Neural crest cell (in vitro differentiated cells): ENCODE measurements around the gene RFNG. TPM values are rescaled to one million over a fixed set of nuclear protein-coding genes. Genes with fewer than 3 reads are reported as not detected.

Experiments used
- DNase-seq: peaks from one replicate; pipeline ENCODE4 v3.0.0; 2021; ENCODE audit warnings: low read depth, mixed read lengths, low spot score
- H3K27ac Mint-ChIP-seq: one replicate; pipeline ENCODE4 v1.8.0; 2021; ENCODE audit warnings: mild to moderate bottlenecking, mixed read lengths; ENCODE audit not compliant: unreplicated experiment
- H3K27me3 Mint-ChIP-seq: 2 replicates; pipeline ENCODE4 v1.8.0; 2021; ENCODE audit warnings: low read depth, mild to moderate bottlenecking, mixed read lengths
- H3K36me3 Mint-ChIP-seq: 2 replicates; pipeline ENCODE4 v1.8.0; 2021; ENCODE audit warnings: low read depth, mild to moderate bottlenecking, mixed read lengths
- H3K4me1 Mint-ChIP-seq: 2 replicates; pipeline ENCODE4 v1.8.0; 2021; ENCODE audit warnings: mixed read lengths
- H3K4me3 Mint-ChIP-seq: one replicate; pipeline ENCODE4 v1.8.0; 2021; ENCODE audit warnings: mild to moderate bottlenecking, mixed read lengths
- H3K9me3 Mint-ChIP-seq: 2 replicates; pipeline ENCODE4 v1.8.0; 2021; ENCODE audit warnings: mixed read lengths
- total RNA-seq: library from RNA; stranded (reverse); gene quantifications from 2 replicates; pipeline ENCODE4 v1.2.1, GENCODE V29; 2021
- TF ChIP-seq, protein P1 (sequence below): fragments of 200-600 bp; sonication (generic); conservative IDR thresholded peaks from 2 replicates; pipeline ENCODE4 v1.5.0; 2021; ENCODE audit warnings: antibody characterized with exemption, mild to moderate bottlenecking

Gene RFNG
- total RNA-seq, 1 donor from 2014 or later = 46.0 TPM

DNA sequence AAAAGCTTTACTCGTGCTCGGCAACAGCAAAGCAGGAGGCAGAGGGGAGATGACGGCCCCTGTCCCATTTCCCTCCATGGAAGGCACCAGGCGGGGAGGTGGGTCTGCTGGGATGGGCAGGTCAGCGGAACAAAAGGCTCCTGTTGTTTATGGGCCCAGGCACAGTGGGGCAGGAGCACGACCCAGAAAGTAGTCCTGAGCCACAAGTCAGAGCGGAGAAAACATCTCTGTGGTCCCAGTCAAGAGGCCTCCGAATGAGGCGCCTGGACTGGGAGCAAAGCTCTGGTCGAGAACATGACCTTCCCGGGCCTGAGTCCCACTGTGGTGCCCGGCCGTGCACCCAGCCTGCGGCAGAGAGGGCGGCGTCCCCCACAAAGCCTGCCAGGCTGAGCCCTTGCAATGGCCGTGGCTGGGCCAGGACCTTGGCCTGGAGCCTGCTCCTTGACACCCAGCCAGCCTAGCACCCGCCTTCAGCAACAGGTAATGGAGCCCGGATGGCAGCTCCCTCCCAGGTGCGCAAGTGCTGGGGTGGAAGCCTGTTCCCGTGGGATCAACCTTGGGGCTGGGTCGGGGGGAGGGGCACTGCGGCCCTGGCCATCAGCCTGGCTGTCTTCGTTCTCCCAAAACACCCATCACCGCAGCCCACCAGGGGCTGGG lies 3.6 kb downstream of the RFNG start:
- Mint-ChIP-seq H3K27me3 (no peaks in the 10 kb centered on the region), H3K27ac (no peak overlapping the region), H3K9me3 (no peaks in the 10 kb centered on the region), H3K4me1 (no peaks in the 10 kb centered on the region), H3K36me3 (peaks cover 5% of the 10 kb centered on the region), H3K4me3 (peak overlapping the region; percentile 75)
- TF ChIP-seq, protein P1, sequence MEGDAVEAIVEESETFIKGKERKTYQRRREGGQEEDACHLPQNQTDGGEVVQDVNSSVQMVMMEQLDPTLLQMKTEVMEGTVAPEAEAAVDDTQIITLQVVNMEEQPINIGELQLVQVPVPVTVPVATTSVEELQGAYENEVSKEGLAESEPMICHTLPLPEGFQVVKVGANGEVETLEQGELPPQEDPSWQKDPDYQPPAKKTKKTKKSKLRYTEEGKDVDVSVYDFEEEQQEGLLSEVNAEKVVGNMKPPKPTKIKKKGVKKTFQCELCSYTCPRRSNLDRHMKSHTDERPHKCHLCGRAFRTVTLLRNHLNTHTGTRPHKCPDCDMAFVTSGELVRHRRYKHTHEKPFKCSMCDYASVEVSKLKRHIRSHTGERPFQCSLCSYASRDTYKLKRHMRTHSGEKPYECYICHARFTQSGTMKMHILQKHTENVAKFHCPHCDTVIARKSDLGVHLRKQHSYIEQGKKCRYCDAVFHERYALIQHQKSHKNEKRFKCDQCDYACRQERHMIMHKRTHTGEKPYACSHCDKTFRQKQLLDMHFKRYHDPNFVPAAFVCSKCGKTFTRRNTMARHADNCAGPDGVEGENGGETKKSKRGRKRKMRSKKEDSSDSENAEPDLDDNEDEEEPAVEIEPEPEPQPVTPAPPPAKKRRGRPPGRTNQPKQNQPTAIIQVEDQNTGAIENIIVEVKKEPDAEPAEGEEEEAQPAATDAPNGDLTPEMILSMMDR = no peak
- no peak for DNase-seq

DNA sequence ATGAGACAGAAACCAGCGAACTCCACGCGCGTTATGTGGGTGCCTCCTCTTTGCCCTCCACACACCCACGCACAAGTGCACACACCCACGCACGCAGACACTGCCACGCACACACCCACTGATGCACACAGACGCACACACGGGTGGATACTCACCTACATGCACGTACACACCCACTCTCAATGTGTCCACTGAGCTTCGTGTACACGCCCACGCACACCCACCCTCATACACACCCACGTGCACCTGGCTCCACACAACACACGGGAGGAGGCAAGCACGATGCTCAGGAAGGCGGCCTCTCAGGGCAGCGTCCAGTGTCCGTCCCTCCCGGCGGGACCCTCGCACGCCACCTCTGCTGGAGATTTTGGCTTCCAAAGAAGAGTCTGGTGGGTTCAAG lies 4.2 kb downstream of the RFNG start:
- Mint-ChIP-seq H3K9me3 (no peaks in the 10 kb centered on the region), H3K4me1 (no peaks in the 10 kb centered on the region), H3K36me3 (peaks cover 5% of the 10 kb centered on the region), H3K27ac (peak overlapping the region; percentile 12), H3K27me3 (no peaks in the 10 kb centered on the region), H3K4me3 (peak overlapping the region; percentile 75)
- TF ChIP-seq, protein P1 = no peak
- no peak for DNase-seq

- TF ChIP-seq, protein P1 = no peak
- Mint-ChIP-seq H3K36me3 (peaks cover 5% of the 10 kb centered on the region), H3K4me1 (no peaks in the 10 kb centered on the region), H3K4me3 (peak overlapping the region; percentile 75), H3K27ac (no peak overlapping the region), H3K27me3 (no peaks in the 10 kb centered on the region), H3K9me3 (no peaks in the 10 kb centered on the region)
- DNase-seq = no peak
Measured at GRCh38 chr17:82046903-82047302, 4.7 kb downstream of the RFNG start.

DNA sequence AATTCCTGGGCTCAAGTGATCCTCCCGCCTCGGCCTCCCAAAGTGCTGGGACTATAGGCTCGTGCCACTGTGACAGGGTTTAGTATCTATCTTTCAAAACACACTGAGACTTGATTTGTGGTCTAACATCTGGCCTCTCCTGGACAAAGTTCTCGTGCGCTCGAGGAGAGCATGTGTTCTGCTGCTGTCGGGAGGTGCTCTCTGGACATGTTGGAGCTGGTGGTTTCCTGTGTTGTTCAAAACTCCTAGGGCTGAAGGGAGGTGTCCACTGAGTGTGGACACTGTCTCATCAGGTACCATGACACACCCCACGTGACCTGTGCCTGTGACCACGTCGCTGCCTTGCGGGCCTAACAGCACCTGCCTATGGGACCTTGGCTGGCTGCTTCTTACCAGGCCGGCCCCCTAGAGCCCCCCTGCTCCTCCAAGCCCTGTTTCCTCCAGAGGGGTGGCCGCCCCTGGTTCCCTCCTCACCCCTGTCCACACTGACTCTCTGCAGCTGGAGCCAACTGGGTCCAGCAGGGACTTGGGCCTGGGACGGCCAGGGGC lies 5.6 kb downstream of the RFNG start:
- peaks cover 5% of the 10 kb centered on the region for H3K36me3 Mint-ChIP-seq
- DNase-seq = no peak
- TF ChIP-seq, protein P1 = no peak
- peaks cover 6% of the 10 kb centered on the region for H3K4me1 Mint-ChIP-seq
- no peaks in the 10 kb centered on the region for H3K9me3 Mint-ChIP-seq
- H3K27me3 Mint-ChIP-seq = no peaks in the 10 kb centered on the region
- peak overlapping the region; percentile 13 for H3K4me3 Mint-ChIP-seq
- H3K27ac Mint-ChIP-seq = no peak overlapping the region

DNA sequence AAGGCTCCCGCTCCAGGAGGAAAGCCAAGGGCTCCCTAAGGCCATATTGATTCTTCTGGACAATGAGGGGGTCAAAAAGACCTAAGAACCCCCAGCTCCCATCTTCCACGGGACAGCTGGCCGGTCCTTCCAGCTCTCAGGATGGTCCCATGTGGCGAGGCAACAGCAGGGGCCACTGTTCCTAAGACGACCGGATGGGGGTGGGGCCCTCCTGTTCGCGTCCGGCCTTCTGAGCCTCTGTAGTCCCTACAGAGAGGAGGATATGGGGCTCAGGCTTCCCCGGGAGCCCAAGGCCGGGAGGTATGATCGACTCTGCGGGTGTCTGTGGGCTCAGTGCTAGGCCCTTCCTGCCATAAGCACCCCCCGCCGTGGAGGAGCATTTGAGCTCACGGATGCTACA lies 8.1 kb downstream of the RFNG start:
- TF ChIP-seq, protein P1 = no peak
- Mint-ChIP-seq H3K4me1 (peaks cover 16% of the 10 kb centered on the region), H3K27ac (no peak overlapping the region), H3K4me3 (no peak overlapping the region), H3K36me3 (peaks cover 5% of the 10 kb centered on the region), H3K27me3 (no peaks in the 10 kb centered on the region), H3K9me3 (no peaks in the 10 kb centered on the region)
- DNase-seq = no peak
